HG03469 (cell line): ENCODE data around the gene IL20RA.

ENCODE experiments used
- ATAC-seq: cut with Tn5 transposase; IDR thresholded peaks from one replicate; pipeline ENCODE4 v1.9.1; 2021; ENCODE audit warnings: mild to moderate bottlenecking, moderate library complexity, moderate number of reproducible peaks; ENCODE audit not compliant: unreplicated experiment

Gene IL20RA

GRCh38 chr6:137011406-137011805, 33.4 kb downstream of the IL20RA start:
- no peak for ATAC-seq

GRCh38 chr6:137010128-137010718, 34.5 kb downstream of the IL20RA start:
- ATAC-seq: no peak

- ATAC-seq: no peak
Measured at GRCh38 chr6:137008204-137008603, 36.6 kb downstream of the IL20RA start.

GRCh38 chr6:137006056-137006455, 38.7 kb downstream of the IL20RA start:
- ATAC-seq: no peak

GRCh38 chr6:137005073-137005472, 39.7 kb downstream of the IL20RA start:
- ATAC-seq: no peak

- ATAC-seq: no peak
Measured at GRCh38 chr6:137002505-137002904, 42.3 kb downstream of the IL20RA start.

GRCh38 chr6:137001977-137002302, 42.8 kb downstream of the IL20RA start:
- no peak for ATAC-seq

- no peak for ATAC-seq
Measured at GRCh38 chr6:137001299-137001976, 43.3 kb downstream of the IL20RA start.

- no peak for ATAC-seq
Measured at GRCh38 chr6:137000825-137001224, 43.9 kb downstream of the IL20RA start.

GRCh38 chr6:136995521-136995920, 49.2 kb downstream of the IL20RA start:
- no peak for ATAC-seq

GRCh38 chr6:136994782-136995181, 50.0 kb downstream of the IL20RA start:
- no peak for ATAC-seq

- no peak for ATAC-seq
Measured at GRCh38 chr6:136992113-136992512, 52.7 kb downstream of the IL20RA start.

- ATAC-seq: no peak
Measured at GRCh38 chr6:136991646-136992045, 53.1 kb downstream of the IL20RA start.

GRCh38 chr6:136990754-136991153, 54.0 kb downstream of the IL20RA start:
- no peak for ATAC-seq

- ATAC-seq: no peak
Measured at GRCh38 chr6:136990242-136990578, 54.6 kb downstream of the IL20RA start.

- no peak for ATAC-seq
Measured at GRCh38 chr6:136989571-136990241, 55.1 kb downstream of the IL20RA start.

GRCh38 chr6:136987526-136987925, 57.2 kb downstream of the IL20RA start:
- no peak for ATAC-seq

GRCh38 chr6:136985502-136985901, 59.3 kb downstream of the IL20RA start:
- ATAC-seq: no peak

- ATAC-seq: no peak
Measured at GRCh38 chr6:136984578-136984977, 60.2 kb downstream of the IL20RA start.

- no peak for ATAC-seq
Measured at GRCh38 chr6:136983687-136984086, 61.1 kb downstream of the IL20RA start.

- ATAC-seq: no peak
Measured at GRCh38 chr6:136982928-136983327, 61.8 kb downstream of the IL20RA start.

GRCh38 chr6:136980070-136980469, 64.7 kb downstream of the IL20RA start:
- no peak for ATAC-seq
